Endothelial cell of umbilical vein (primary cell): ENCODE results near the gene ZC3H6. TPM values are rescaled to one million over a fixed set of nuclear protein-coding genes. Genes with fewer than 3 reads are reported as not detected.

Experiments
- BruUV-seq: library from RNA; stranded (reverse); fragments of 400-500 nt; replicated peaks from 2 replicates; lab custom pipeline; 2021; lab: Mats Ljungman, UMichigan
- CTCF ChIA-PET: fragments of 300-600, 350-600 bp; sonication (Branson Sonifier 250); formaldehyde crosslinking; loops from one replicate; lab custom pipeline; 2021; ENCODE audit warnings: antibody characterized with exemption, inconsistent platforms; lab: Charles Lee
- POLR2A ChIA-PET: fragments of 300-600, 350-600 bp; sonication (Branson Sonifier 250); formaldehyde crosslinking; loops from one replicate; lab custom pipeline; 2021; ENCODE audit warnings: antibody characterized with exemption, inconsistent platforms; lab: Charles Lee
- DNase-seq: peaks from one replicate; pipeline ENCODE4 v3.0.0-alpha.2; 2011; ENCODE audit warnings: low read depth, low spot score
- FAIRE-seq: peaks from 2 replicates; lab custom pipeline; 2011; peaks lifted over from hg19 to GRCh38; lab: Jason Lieb, UNC
- H2AFZ ChIP-seq: 2 replicates; pipeline ENCODE4 v1.6.0; 2012; ENCODE audit warnings: low read depth, low read length, control low read depth, inconsistent platforms
- H3K27ac ChIP-seq: 2 replicates; pipeline ENCODE4 v1.5.1; 2011; ENCODE audit warnings: low read depth, mild to moderate bottlenecking, control low read depth, low read length, moderate library complexity; ENCODE audit not compliant: insufficient read depth
- H3K27me3 ChIP-seq, 2 experiments: 2 replicates each; pipeline versions ENCODE4 v1.6.0 to v1.6.1; 2011; ENCODE audit warnings: low read length in 2 of 2, mixed read lengths in 1 of 2; ENCODE audit not compliant: control insufficient read depth in 2 of 2, insufficient read depth in 2 of 2
- H3K36me3 ChIP-seq, 2 experiments: 2 replicates in 1 of 2; 3 replicates in 1 of 2; pipeline ENCODE4 v1.5.1; 2011; ENCODE audit warnings: low read length in 2 of 2, mild to moderate bottlenecking in 1 of 2, moderate library complexity in 1 of 2; ENCODE audit not compliant: control insufficient read depth in 2 of 2, insufficient read depth in 2 of 2; ENCODE audit errors: extremely low read depth in 1 of 2
- H3K4me1 ChIP-seq: 3 replicates; pipeline ENCODE4 v1.5.1; 2011; ENCODE audit warnings: mild to moderate bottlenecking, low read length; ENCODE audit not compliant: control insufficient read depth, insufficient read depth; ENCODE audit errors: extremely low read depth
- H3K4me2 ChIP-seq: 2 replicates; pipeline ENCODE4 v1.6.1; 2011; ENCODE audit warnings: low read length, control low read depth, mixed read lengths; ENCODE audit not compliant: insufficient read depth
- H3K4me3 ChIP-seq, 3 experiments: fragments of 200-600 bp in 1 of 3; sonication (generic), shearing (Covaris generic) in 1 of 3; replicated peaks in 1 of 3; 2 replicates each; pipeline ENCODE4 v1.5.1; 2011 to 2016; ENCODE audit warnings: control low read depth in 3 of 3, low read length in 3 of 3, mild to moderate bottlenecking in 2 of 3, inconsistent platforms in 1 of 3, low read depth in 1 of 3, moderate library complexity in 1 of 3; ENCODE audit not compliant: insufficient read depth in 1 of 3
- H3K79me2 ChIP-seq: 2 replicates; pipeline ENCODE4 v1.6.0; 2012; ENCODE audit warnings: low read length, inconsistent platforms; ENCODE audit not compliant: control insufficient read depth, insufficient read depth
- H3K9ac ChIP-seq: replicated peaks from 2 replicates; pipeline ENCODE3; 2011; ENCODE audit warnings: low read length, control low read depth; ENCODE audit not compliant: insufficient read depth; ENCODE audit errors: extremely low read depth
- H3K9me1 ChIP-seq: replicated peaks from 3 replicates; pipeline ENCODE4 v1.6.0; 2011; ENCODE audit warnings: mild to moderate bottlenecking, low read length; ENCODE audit not compliant: control insufficient read depth, insufficient read depth; ENCODE audit errors: extremely low read depth
- H3K9me3 ChIP-seq: replicated peaks from 2 replicates; pipeline ENCODE4 v1.5.1; 2012; ENCODE audit warnings: low read length, inconsistent platforms; ENCODE audit not compliant: control insufficient read depth, insufficient read depth
- H4K20me1 ChIP-seq: replicated peaks from 2 replicates; pipeline ENCODE3; 2011; ENCODE audit warnings: mild to moderate bottlenecking, low read length; ENCODE audit not compliant: control insufficient read depth, insufficient read depth; ENCODE audit errors: extremely low read depth
- CTCF ChIP-seq, 2 donors: IDR thresholded peaks; 1 replicate in 1 of 2; 2 replicates in 1 of 2; pipeline ENCODE4 v1.5.1; 2011; ENCODE audit warnings: low read length in 2 of 2, mild to moderate bottlenecking in 2 of 2, moderate library complexity in 2 of 2, control low read depth in 1 of 2, inconsistent platforms in 1 of 2, low read depth in 1 of 2; ENCODE audit not compliant: insufficient read depth in 1 of 2; ENCODE audit errors: extremely low read depth in 1 of 2
- EZH2 ChIP-seq: IDR thresholded peaks from 2 replicates; pipeline ENCODE4 v1.6.1; 2012; ENCODE audit warnings: borderline replicate concordance, low read depth, mild to moderate bottlenecking, moderate library complexity, low read length, inconsistent platforms; ENCODE audit not compliant: severe bottlenecking
- FOS ChIP-seq: IDR thresholded peaks from 2 replicates; pipeline ENCODE4 v1.6.1; 2011; ENCODE audit warnings: mild to moderate bottlenecking, low read length, moderate library complexity, borderline replicate concordance; ENCODE audit not compliant: insufficient read depth
- GATA2 ChIP-seq: IDR thresholded peaks from 2 replicates; pipeline ENCODE4 v1.7.0; 2011; ENCODE audit warnings: low read depth, mild to moderate bottlenecking, moderate library complexity, mixed read lengths, low read length; ENCODE audit not compliant: insufficient read length, insufficient read depth
- JUN ChIP-seq: IDR thresholded peaks from 2 replicates; pipeline ENCODE4 v1.6.1; 2011; ENCODE audit warnings: borderline replicate concordance, low read depth; ENCODE audit not compliant: insufficient read length, insufficient read depth
- MAX ChIP-seq: IDR thresholded peaks from 2 replicates; pipeline ENCODE4 v1.6.1; 2011; ENCODE audit not compliant: insufficient read depth, insufficient read length
- MYC ChIP-seq: IDR thresholded peaks from one replicate; pipeline ENCODE4 v1.6.1; 2011; ENCODE audit warnings: mild to moderate bottlenecking, low read depth, low read length
- POLR2A ChIP-seq: IDR thresholded peaks from 2 replicates; pipeline ENCODE4 v1.6.1; 2012; ENCODE audit warnings: low read depth, mild to moderate bottlenecking, control low read depth, low read length
- POLR2AphosphoS5 ChIP-seq: IDR thresholded peaks from 2 replicates; pipeline ENCODE4 v1.6.1; 2012; ENCODE audit warnings: low read depth, mild to moderate bottlenecking, control low read depth, low read length, moderate library complexity; ENCODE audit not compliant: insufficient read depth
- dilution Hi-C: fragments of 300-500 bp; cut with MboI; formaldehyde crosslinking; loops from one replicate; pipeline ENCODE4 v1.15.0; 2019; ENCODE audit warnings: low sequenced_read_pairs; ENCODE audit not compliant: extremely low pct_ligation_motif_present
- intact Hi-C: fragments of 100-400 bp; cut with micrococcal nuclease; formaldehyde crosslinking; loops from one replicate; pipeline ENCODE4 v1.10.0; 2022
- polyA plus RNA-seq, 4 experiments: library from polyadenylated mRNA; depleted of rRNA in 3 of 4; stranded (reverse) in 3 of 4; unstranded in 1 of 4; fragments of >200 nt; gene quantifications; 2 replicates each; pipeline versions ENCODE4 v1.2.1 to v1.2.3, GENCODE V29; 2011 to 2012; ENCODE audit warnings: missing spikeins in 1 of 4
- total RNA-seq: library from RNA; stranded (reverse); gene quantifications from 2 replicates; pipeline ENCODE4 v1.2.3, GENCODE V29; 2021

ZC3H6 gene
- total and polyA plus RNA-seq, 2 donors (not counting 3 experiments of a cell fraction or from before 2014, with no cell fraction given) = 0.46 to 3.0 TPM

GRCh38 chr2:112321375-112322320, 46.3 kb downstream of the ZC3H6 start:
- H2AFZ ChIP-seq = no peak overlapping the region
- H3K9ac ChIP-seq = no peak overlapping the region
- no peaks in the 10 kb centered on the region for H3K79me2 ChIP-seq
- no peak for FAIRE-seq
- intact Hi-C loops = no loop called here
- peaks cover 0 to 2% of the 10 kb centered on the region in 2 experiments for H3K36me3 ChIP-seq
- CTCF ChIA-PET = interaction anchor here (0.7 to 1.7 kb wide), 8 partner anchors 9 to 453 kb away, joined by 3 to 5 read pairs (median 3); no protein-coding TSS in a partner anchor
- no peaks in the 10 kb centered on the region for H3K9me3 ChIP-seq
- H4K20me1 ChIP-seq = no peaks in the 10 kb centered on the region
- H3K4me2 ChIP-seq = no peak overlapping the region
- TF ChIP-seq JUN = no peak
- no peak for TF ChIP-seq POLR2AphosphoS5
- TF ChIP-seq CTCF (IDR thresholded peaks at IDR 0.05; ENCODE audit: extremely low read depth in 1 of 2, insufficient read depth in 1 of 2, low read depth in 1 of 2, low read length in 2 of 2) = no peak
- no peak for TF ChIP-seq EZH2
- no peak for TF ChIP-seq MYC
- TF ChIP-seq POLR2A = no peak
- no peak for TF ChIP-seq GATA2
- no peak for TF ChIP-seq FOS
- no peak for TF ChIP-seq MAX
- H3K27me3 ChIP-seq = no peaks in the 10 kb centered on the region
- POLR2A ChIA-PET = no interaction called here
- no peaks in the 10 kb centered on the region for H3K9me1 ChIP-seq
- peaks cover 15% of the 10 kb centered on the region for H3K4me1 ChIP-seq
- H3K27ac ChIP-seq = no peak overlapping the region
- BruUV-seq = no TSS peak
- H3K4me3 ChIP-seq = no peak overlapping the region
- dilution Hi-C loops = no loop called here
- DNase-seq = peak; percentile 65
